Measurements from ENCODE around the gene ALLC. TPM values are rescaled to one million over a fixed set of nuclear protein-coding genes. Genes with fewer than 3 reads are reported as not detected.
"Not testable (repeated sequence)": the region's sequence is repeated elsewhere in the genome, so short reads cannot be mapped to it uniquely, and the experiment has no call there.

ALLC gene
- total and polyA plus RNA-seq, 7 experiments from 2014 or later: not detected

GRCh38 chr2:3618367-3618766 is 39.6 kb upstream of the ALLC start:
- no peaks in the 10 kb centered on the region for H3K27me3 ChIP-seq (ENCODE audit: control insufficient read depth in 2 of 2, insufficient read depth in 2 of 2, low read length in 2 of 2)
- no peaks in the 10 kb centered on the region for H3K4me1 ChIP-seq (ENCODE audit: control insufficient read depth in 2 of 2, insufficient read depth in 2 of 2, low read length in 2 of 2)
- Mint-ChIP-seq H3K9me3 (peaks cover 0 to 41% (median 7%) of the 10 kb centered on the region in 11 donors), H3K4me1 (no peaks in the 10 kb centered on the region), H3K36me3 (peaks cover 0 to 8% (median 0%) of the 10 kb centered on the region in 5 donors), H3K27ac (no peak overlapping the region), H3K27me3 (peaks cover 0 to 12% (median 3%) of the 10 kb centered on the region in 5 donors), H3K4me3 (no peak overlapping the region)
- intact Hi-C loops (cut with micrococcal nuclease): no loop called here
- POLR2A ChIA-PET: no interaction called here
- H3K9me3 ChIP-seq (ENCODE audit: control insufficient read depth in 2 of 3, low read length in 3 of 3): no peaks in the 10 kb centered on the region
- DNase-seq (no peak), ATAC-seq (no peak)
- H3K27ac ChIP-seq (ENCODE audit: low read depth, low read length): no peak overlapping the region
- H3K36me3 ChIP-seq (ENCODE audit: control insufficient read depth in 2 of 3, insufficient read depth in 3 of 3, low read length in 3 of 3): no peaks in the 10 kb centered on the region
- H3K4me3 ChIP-seq (ENCODE audit: low read length): no peak overlapping the region
- CTCF ChIA-PET: no interaction called here

- POLR2A ChIA-PET: no interaction called here
- peaks cover 0 to 36% (median 7%) of the 10 kb centered on the region in 11 donors for H3K9me3 Mint-ChIP-seq
- Histone ChIP-seq H3K9me3 (ENCODE audit: control insufficient read depth in 2 of 3, low read length in 3 of 3) (no peaks in the 10 kb centered on the region), H3K4me1 (ENCODE audit: control insufficient read depth in 2 of 2, insufficient read depth in 2 of 2, low read length in 2 of 2) (no peaks in the 10 kb centered on the region), H3K4me3 (ENCODE audit: low read length) (no peak overlapping the region), H3K27me3 (ENCODE audit: control insufficient read depth in 2 of 2, insufficient read depth in 2 of 2, low read length in 2 of 2) (no peaks in the 10 kb centered on the region), H3K36me3 (ENCODE audit: control insufficient read depth in 2 of 3, insufficient read depth in 3 of 3, low read length in 3 of 3) (no peaks in the 10 kb centered on the region), H3K27ac (ENCODE audit: low read depth, low read length) (no peak overlapping the region)
- peaks cover 0 to 5% (median 0%) of the 10 kb centered on the region in 5 donors for H3K36me3 Mint-ChIP-seq
- CTCF ChIA-PET: no interaction called here
- H3K4me3 Mint-ChIP-seq: no peak overlapping the region
- peaks cover 0 to 14% (median 3%) of the 10 kb centered on the region in 5 donors for H3K27me3 Mint-ChIP-seq
- H3K4me1 Mint-ChIP-seq: no peaks in the 10 kb centered on the region
- no peak for DNase-seq
- H3K27ac Mint-ChIP-seq: no peak overlapping the region
- no peak for ATAC-seq
- intact Hi-C loops (cut with micrococcal nuclease): no loop called here
Observed at GRCh38 chr2:3619033-3619432, 39.0 kb upstream of the ALLC start.

- H3K4me3 ChIP-seq (ENCODE audit: low read length); H3K9me3 ChIP-seq (ENCODE audit: control insufficient read depth in 2 of 3, low read length in 3 of 3); H3K4me3 Mint-ChIP-seq; H3K36me3 Mint-ChIP-seq; POLR2A ChIA-PET; H3K27ac Mint-ChIP-seq; H3K4me1 Mint-ChIP-seq; CTCF ChIA-PET; H3K27ac ChIP-seq (ENCODE audit: low read depth, low read length); H3K4me1 ChIP-seq (ENCODE audit: control insufficient read depth in 2 of 2, insufficient read depth in 2 of 2, low read length in 2 of 2); ATAC-seq; H3K36me3 ChIP-seq (ENCODE audit: control insufficient read depth in 2 of 3, insufficient read depth in 3 of 3, low read length in 3 of 3); intact Hi-C loops (cut with micrococcal nuclease); H3K27me3 ChIP-seq (ENCODE audit: control insufficient read depth in 2 of 2, insufficient read depth in 2 of 2, low read length in 2 of 2): not testable (repeated sequence)
- H3K27me3 Mint-ChIP-seq: peaks cover 0 to 14% (median 3%) of the 10 kb centered on the region in 5 donors
- H3K9me3 Mint-ChIP-seq: peaks cover 0 to 30% (median 7%) of the 10 kb centered on the region in 11 donors
- peak in 1 of 9 donors; percentile 1 for DNase-seq
Observed at GRCh38 chr2:3619661-3620060, 38.3 kb upstream of the ALLC start.

GRCh38 chr2:3620834-3621233 is 37.2 kb upstream of the ALLC start:
- no peak overlapping the region for H3K4me3 Mint-ChIP-seq
- H3K9me3 ChIP-seq (ENCODE audit: control insufficient read depth in 2 of 3, low read length in 3 of 3): no peaks in the 10 kb centered on the region
- no peaks in the 10 kb centered on the region for H3K36me3 ChIP-seq (ENCODE audit: control insufficient read depth in 2 of 3, insufficient read depth in 3 of 3, low read length in 3 of 3)
- no peaks in the 10 kb centered on the region for H3K4me1 ChIP-seq (ENCODE audit: control insufficient read depth in 2 of 2, insufficient read depth in 2 of 2, low read length in 2 of 2)
- H3K27ac ChIP-seq (ENCODE audit: low read depth, low read length): no peak overlapping the region
- no peak for ATAC-seq
- POLR2A ChIA-PET: no interaction called here
- DNase-seq: no peak
- peaks cover 0 to 14% (median 3%) of the 10 kb centered on the region in 5 donors for H3K27me3 Mint-ChIP-seq
- peak overlapping the region in 1 of 9 donors; percentile 37 for H3K27ac Mint-ChIP-seq
- peaks cover 0 to 21% (median 7%) of the 10 kb centered on the region in 11 donors for H3K9me3 Mint-ChIP-seq
- H3K4me3 ChIP-seq (ENCODE audit: low read length): no peak overlapping the region
- intact Hi-C loops (cut with micrococcal nuclease): no loop called here
- H3K27me3 ChIP-seq (ENCODE audit: control insufficient read depth in 2 of 2, insufficient read depth in 2 of 2, low read length in 2 of 2): no peaks in the 10 kb centered on the region
- CTCF ChIA-PET: no interaction called here
- no peaks in the 10 kb centered on the region for H3K4me1 Mint-ChIP-seq
- peaks cover 0 to 5% (median 0%) of the 10 kb centered on the region in 5 donors for H3K36me3 Mint-ChIP-seq

- ATAC-seq (no peak), DNase-seq (no peak)
- no peaks in the 10 kb centered on the region for H3K9me3 ChIP-seq (ENCODE audit: control insufficient read depth in 2 of 3, low read length in 3 of 3)
- no peaks in the 10 kb centered on the region for H3K4me1 Mint-ChIP-seq
- H3K4me1 ChIP-seq (ENCODE audit: control insufficient read depth in 2 of 2, insufficient read depth in 2 of 2, low read length in 2 of 2): no peaks in the 10 kb centered on the region
- ChIA-PET CTCF (no interaction called here), POLR2A (no interaction called here)
- H3K36me3 Mint-ChIP-seq: peaks cover 0 to 4% (median 0%) of the 10 kb centered on the region in 5 donors
- intact Hi-C loops (cut with micrococcal nuclease): no loop called here
- no peaks in the 10 kb centered on the region for H3K27me3 ChIP-seq (ENCODE audit: control insufficient read depth in 2 of 2, insufficient read depth in 2 of 2, low read length in 2 of 2)
- H3K27me3 Mint-ChIP-seq: peaks cover 0 to 17% (median 8%) of the 10 kb centered on the region in 5 donors
- no peak overlapping the region for H3K4me3 Mint-ChIP-seq
- H3K27ac ChIP-seq (ENCODE audit: low read depth, low read length): no peak overlapping the region
- H3K27ac Mint-ChIP-seq: no peak overlapping the region
- no peak overlapping the region for H3K4me3 ChIP-seq (ENCODE audit: low read length)
- no peaks in the 10 kb centered on the region for H3K36me3 ChIP-seq (ENCODE audit: control insufficient read depth in 2 of 3, insufficient read depth in 3 of 3, low read length in 3 of 3)
- peaks cover 0 to 6% (median 0%) of the 10 kb centered on the region in 11 donors for H3K9me3 Mint-ChIP-seq
Observed at GRCh38 chr2:3622967-3623366, 35.0 kb upstream of the ALLC start.

GRCh38 chr2:3624059-3624794 is 33.8 kb upstream of the ALLC start:
- H3K4me1 Mint-ChIP-seq: peaks cover 0 to 1% (median 0%) of the 10 kb centered on the region in 7 donors
- Histone ChIP-seq H3K27me3 (ENCODE audit: control insufficient read depth in 2 of 2, insufficient read depth in 2 of 2, low read length in 2 of 2) (no peaks in the 10 kb centered on the region), H3K9me3 (ENCODE audit: control insufficient read depth in 2 of 3, low read length in 3 of 3) (no peaks in the 10 kb centered on the region), H3K27ac (ENCODE audit: low read depth, low read length) (no peak overlapping the region), H3K36me3 (ENCODE audit: control insufficient read depth in 2 of 3, insufficient read depth in 3 of 3, low read length in 3 of 3) (no peaks in the 10 kb centered on the region), H3K4me3 (ENCODE audit: low read length) (no peak overlapping the region), H3K4me1 (ENCODE audit: control insufficient read depth in 2 of 2, insufficient read depth in 2 of 2, low read length in 2 of 2) (no peaks in the 10 kb centered on the region)
- intact Hi-C loops (cut with micrococcal nuclease): no loop called here
- peaks cover 0 to 4% (median 0%) of the 10 kb centered on the region in 5 donors for H3K36me3 Mint-ChIP-seq
- no peak overlapping the region for H3K4me3 Mint-ChIP-seq
- POLR2A ChIA-PET: no interaction called here
- DNase-seq (peak in 1 of 9 donors; percentile 8), ATAC-seq (no peak)
- peaks cover 0 to 1% (median 0%) of the 10 kb centered on the region in 11 donors for H3K9me3 Mint-ChIP-seq
- CTCF ChIA-PET: interaction anchor here (0.7 kb wide), 1 partner anchor 1219 kb away, joined by 4 read pairs; no protein-coding TSS in a partner anchor
- H3K27me3 Mint-ChIP-seq: peaks cover 0 to 17% (median 8%) of the 10 kb centered on the region in 5 donors
- H3K27ac Mint-ChIP-seq: no peak overlapping the region

- Histone ChIP-seq H3K4me3 (ENCODE audit: low read length) (no peak overlapping the region), H3K27me3 (ENCODE audit: control insufficient read depth in 2 of 2, insufficient read depth in 2 of 2, low read length in 2 of 2) (no peaks in the 10 kb centered on the region)
- CTCF ChIA-PET: no interaction called here
Observed at GRCh38 chr2:3625186-3625585, 32.8 kb upstream of the ALLC start.

More at GRCh38 chr2:3625186-3625585, 32.8 kb upstream of the ALLC start:
- ATAC-seq: no peak
- Mint-ChIP-seq H3K27ac (no peak overlapping the region), H3K4me1 (peaks cover 0 to 1% (median 0%) of the 10 kb centered on the region in 7 donors), H3K27me3 (peaks cover 0 to 17% (median 8%) of the 10 kb centered on the region in 5 donors), H3K4me3 (no peak overlapping the region), H3K9me3 (peaks cover 0 to 1% (median 0%) of the 10 kb centered on the region in 11 donors), H3K36me3 (peaks cover 0 to 4% (median 0%) of the 10 kb centered on the region in 5 donors)
- no peaks in the 10 kb centered on the region for H3K36me3 ChIP-seq (ENCODE audit: control insufficient read depth in 2 of 3, insufficient read depth in 3 of 3, low read length in 3 of 3)
- intact Hi-C loops (cut with micrococcal nuclease): no loop called here
- peak in 1 of 9 donors; percentile 1 for DNase-seq
- POLR2A ChIA-PET: no interaction called here
- no peaks in the 10 kb centered on the region for H3K4me1 ChIP-seq (ENCODE audit: control insufficient read depth in 2 of 2, insufficient read depth in 2 of 2, low read length in 2 of 2)
- H3K27ac ChIP-seq (ENCODE audit: low read depth, low read length): no peak overlapping the region
- no peaks in the 10 kb centered on the region for H3K9me3 ChIP-seq (ENCODE audit: control insufficient read depth in 2 of 3, low read length in 3 of 3)

All from naive thymus-derived CD4-positive, alpha-beta T cell (primary cell).